ENCODE results near the gene AMFR.

The AMFR gene

DNA sequence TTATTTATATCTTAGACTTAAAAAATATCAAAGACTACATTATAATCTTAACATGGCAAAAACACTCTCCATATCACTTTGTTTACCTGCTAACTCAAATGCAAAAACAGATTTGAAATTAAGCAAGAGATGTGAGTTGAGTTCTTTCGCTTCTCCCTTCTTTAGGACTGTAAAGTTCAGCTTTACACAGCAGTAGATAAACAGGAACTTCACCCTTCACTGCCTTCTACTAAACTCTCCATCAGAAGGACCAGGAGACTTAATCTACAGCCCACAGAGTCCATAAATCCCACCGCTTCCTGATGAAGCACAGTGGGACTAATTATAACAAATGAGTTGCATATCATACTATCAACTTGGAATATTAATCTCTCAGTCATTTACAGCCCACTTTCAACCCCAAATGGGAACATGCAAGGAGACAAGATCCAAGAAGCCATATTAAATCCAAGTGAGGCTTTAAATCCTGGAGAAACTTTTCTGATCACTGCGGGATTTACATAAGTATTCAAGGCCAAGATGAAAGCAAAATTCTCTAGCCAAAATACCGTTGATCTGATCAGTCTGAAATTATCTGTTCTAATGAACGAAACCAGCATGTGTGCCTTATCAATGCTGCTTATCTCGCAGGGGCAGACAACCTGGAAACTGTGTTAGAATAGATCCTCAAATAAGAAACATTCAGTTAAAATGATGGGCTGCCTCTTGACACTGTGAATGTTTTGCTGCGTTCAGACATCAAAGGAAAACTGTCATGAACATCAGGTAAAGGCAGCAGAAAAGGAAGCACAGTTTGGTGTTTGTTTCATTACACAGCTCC is 1.6 kb downstream of the AMFR start:
- DNase-seq: no peak
- H3K27ac ChIP-seq: no peak overlapping the region

DNA sequence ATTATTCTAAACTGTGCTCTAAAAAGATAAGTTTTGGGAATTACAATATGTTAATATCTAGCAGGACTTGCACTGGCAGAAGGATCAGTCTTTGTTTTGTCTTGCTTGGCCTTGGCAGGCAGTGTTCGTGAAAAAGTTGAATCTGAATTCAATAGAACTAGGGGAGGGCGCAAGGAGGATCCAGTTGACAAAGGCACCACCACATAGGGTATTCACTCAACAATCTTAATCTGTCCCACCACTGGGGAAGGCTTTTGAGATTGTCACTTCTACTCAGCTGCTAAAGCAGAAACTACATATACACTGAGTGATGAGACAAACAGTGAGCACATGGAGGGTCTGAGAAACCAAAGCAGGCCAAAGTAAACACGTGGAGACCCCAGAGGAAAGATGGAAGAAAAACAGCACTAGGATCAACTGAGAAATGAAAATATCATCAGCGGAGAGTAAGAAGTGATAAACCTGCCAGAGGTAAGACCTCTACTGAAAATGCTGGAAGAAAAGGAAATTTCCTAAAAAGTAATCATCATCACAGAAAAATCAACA is 2.4 kb downstream of the AMFR start:
- DNase-seq: no peak
- no peaks in the 10 kb centered on the region for H3K27me3 ChIP-seq (ENCODE audit: insufficient read depth, low read depth, severe bottlenecking)
- no peak overlapping the region for H3K27ac ChIP-seq
- H3K4me3 ChIP-seq (ENCODE audit: low read depth, low read length): no peak overlapping the region
- no peaks in the 10 kb centered on the region for H3K36me3 ChIP-seq
- TF ChIP-seq, protein P1, sequence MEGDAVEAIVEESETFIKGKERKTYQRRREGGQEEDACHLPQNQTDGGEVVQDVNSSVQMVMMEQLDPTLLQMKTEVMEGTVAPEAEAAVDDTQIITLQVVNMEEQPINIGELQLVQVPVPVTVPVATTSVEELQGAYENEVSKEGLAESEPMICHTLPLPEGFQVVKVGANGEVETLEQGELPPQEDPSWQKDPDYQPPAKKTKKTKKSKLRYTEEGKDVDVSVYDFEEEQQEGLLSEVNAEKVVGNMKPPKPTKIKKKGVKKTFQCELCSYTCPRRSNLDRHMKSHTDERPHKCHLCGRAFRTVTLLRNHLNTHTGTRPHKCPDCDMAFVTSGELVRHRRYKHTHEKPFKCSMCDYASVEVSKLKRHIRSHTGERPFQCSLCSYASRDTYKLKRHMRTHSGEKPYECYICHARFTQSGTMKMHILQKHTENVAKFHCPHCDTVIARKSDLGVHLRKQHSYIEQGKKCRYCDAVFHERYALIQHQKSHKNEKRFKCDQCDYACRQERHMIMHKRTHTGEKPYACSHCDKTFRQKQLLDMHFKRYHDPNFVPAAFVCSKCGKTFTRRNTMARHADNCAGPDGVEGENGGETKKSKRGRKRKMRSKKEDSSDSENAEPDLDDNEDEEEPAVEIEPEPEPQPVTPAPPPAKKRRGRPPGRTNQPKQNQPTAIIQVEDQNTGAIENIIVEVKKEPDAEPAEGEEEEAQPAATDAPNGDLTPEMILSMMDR (IDR thresholded peaks at IDR 0.05; ENCODE audit: low read depth, low read length): no peak
- H3K9me3 ChIP-seq (ENCODE audit: severe bottlenecking): no peaks in the 10 kb centered on the region

More for the DNA sequence above, 1.6 kb downstream of the AMFR start:
- TF ChIP-seq, protein P1 (IDR thresholded peaks at IDR 0.05; ENCODE audit: low read depth, low read length): no peak
- H3K27me3 ChIP-seq (ENCODE audit: insufficient read depth, low read depth, severe bottlenecking): no peaks in the 10 kb centered on the region
- no peaks in the 10 kb centered on the region for H3K9me3 ChIP-seq (ENCODE audit: severe bottlenecking)
- H3K36me3 ChIP-seq: no peaks in the 10 kb centered on the region; the same call in 1 of the 2 replicates
- peak overlapping the region; percentile 59 for H3K4me3 ChIP-seq (ENCODE audit: low read depth, low read length)

DNA sequence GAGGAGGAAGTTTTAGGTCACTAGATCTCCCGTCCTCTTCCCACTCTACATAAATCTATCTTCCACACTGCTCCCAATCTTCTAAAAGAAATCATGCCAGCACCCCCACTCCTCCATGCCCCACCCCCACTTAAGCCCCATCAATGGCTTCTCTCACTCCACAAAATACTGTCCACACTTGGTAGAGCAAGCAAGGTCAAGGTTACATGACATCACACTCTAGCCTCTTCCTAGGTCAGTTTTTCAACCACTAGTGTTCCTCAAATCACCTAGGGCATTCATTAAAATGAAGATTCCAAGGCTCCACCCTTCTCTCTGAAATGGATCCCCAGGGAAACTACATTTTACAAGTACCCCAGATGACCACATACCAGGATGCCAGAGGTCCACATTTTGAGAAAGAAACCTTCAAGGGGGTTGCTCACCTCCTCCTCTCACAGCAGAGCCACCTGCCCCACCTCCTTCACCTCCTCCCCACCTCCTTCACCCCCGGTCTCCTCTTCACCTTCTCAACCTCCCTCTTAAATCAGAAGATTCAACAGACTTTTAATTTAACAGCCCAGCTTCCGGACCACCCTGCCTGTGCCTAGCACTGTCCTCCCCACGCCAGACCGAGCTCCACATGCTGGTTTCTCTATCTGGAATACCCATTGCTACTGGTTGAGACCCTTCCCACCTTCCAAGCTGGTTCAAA is 3.2 kb downstream of the AMFR start:
- TF ChIP-seq, protein P1 (IDR thresholded peaks at IDR 0.05; ENCODE audit: low read depth, low read length): no peak
- Histone ChIP-seq H3K36me3 (no peaks in the 10 kb centered on the region), H3K27me3 (ENCODE audit: insufficient read depth, low read depth, severe bottlenecking) (no peaks in the 10 kb centered on the region), H3K27ac (no peak overlapping the region), H3K9me3 (ENCODE audit: severe bottlenecking) (no peaks in the 10 kb centered on the region), H3K4me3 (ENCODE audit: low read depth, low read length) (no peak overlapping the region)
- no peak for DNase-seq

DNA sequence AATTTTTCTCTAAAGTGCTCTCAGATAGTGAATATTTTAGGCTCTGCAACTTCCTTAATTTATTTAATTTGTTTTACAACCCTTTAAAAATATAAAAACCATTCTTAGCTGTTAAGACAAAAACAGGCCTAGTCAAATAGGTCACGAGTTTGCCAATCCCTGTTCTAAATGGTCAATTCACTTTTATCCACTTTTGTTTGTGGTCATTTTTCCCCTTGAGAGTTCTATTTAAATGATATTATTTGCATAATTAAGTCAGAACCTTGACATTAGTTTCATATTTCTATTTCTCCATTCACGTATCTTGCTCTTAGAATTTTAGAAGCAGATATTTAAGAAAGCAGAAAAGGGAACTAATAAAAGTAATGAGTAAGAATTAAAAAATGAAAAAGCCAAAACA is 4.0 kb downstream of the AMFR start:
- Histone ChIP-seq H3K36me3 (no peaks in the 10 kb centered on the region), H3K27me3 (ENCODE audit: insufficient read depth, low read depth, severe bottlenecking) (no peaks in the 10 kb centered on the region), H3K27ac (no peak overlapping the region), H3K9me3 (ENCODE audit: severe bottlenecking) (no peaks in the 10 kb centered on the region), H3K4me3 (ENCODE audit: low read depth, low read length) (no peak overlapping the region)
- TF ChIP-seq, protein P1 (IDR thresholded peaks at IDR 0.05; ENCODE audit: low read depth, low read length): no peak
- no peak for DNase-seq

DNA sequence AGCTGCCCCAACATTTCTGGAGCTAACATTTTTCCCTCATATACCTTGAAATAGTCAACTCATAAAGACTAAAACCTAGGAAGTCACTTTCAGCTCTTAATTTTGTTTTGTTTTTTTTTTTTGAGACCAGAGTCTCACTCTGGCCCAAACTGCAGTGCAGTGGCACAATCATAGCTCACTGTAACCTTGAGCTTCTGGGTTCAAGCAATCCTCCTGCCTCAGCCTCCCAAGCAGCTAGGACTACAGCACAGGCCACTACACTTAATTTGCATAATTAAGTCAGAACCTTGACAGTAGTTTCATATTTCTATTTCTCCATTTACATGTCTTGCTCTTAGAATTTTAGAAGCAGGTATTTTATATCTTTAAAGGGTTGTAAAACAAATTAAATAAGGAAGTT is 4.7 kb downstream of the AMFR start:
- Histone ChIP-seq H3K27ac (no peak overlapping the region), H3K9me3 (ENCODE audit: severe bottlenecking) (no peaks in the 10 kb centered on the region), H3K27me3 (ENCODE audit: insufficient read depth, low read depth, severe bottlenecking) (no peaks in the 10 kb centered on the region), H3K4me3 (ENCODE audit: low read depth, low read length) (no peak overlapping the region), H3K36me3 (no peaks in the 10 kb centered on the region)
- no peak for DNase-seq
- TF ChIP-seq, protein P1 (IDR thresholded peaks at IDR 0.05; ENCODE audit: low read depth, low read length): no peak
